ENCODE measurements around the gene YDJC. TPM values are rescaled to one million over a fixed set of nuclear protein-coding genes. Genes with fewer than 3 reads are reported as not detected.

Gene YDJC
- total and polyA plus RNA-seq, 9 of the 15 experiments (the other 6 are each of a cell fraction or from before 2014, with no cell fraction given) = 13.5 to 871 (median 164) TPM

- TF ChIP-seq POLR3A (IDR thresholded peaks at IDR 0.05; ENCODE audit: borderline replicate concordance, extremely low read depth, insufficient read depth, insufficient read length) = no peak
- TF ChIP-seq HDAC1 (IDR thresholded peaks at IDR 0.05) = no peak
- TF ChIP-seq WHSC1 (IDR thresholded peaks at IDR 0.05; ENCODE audit: low read length) = peak; percentile 69
- no peak for TF ChIP-seq GATA2 (CRISPR knock-in tag; IDR thresholded peaks at IDR 0.05)
- TF ChIP-seq ZNF785 (CRISPR knock-in tag; IDR thresholded peaks at IDR 0.05) = 0 out of 2 replicates have a peak, but pooled peaks have one; percentile 22
- TF ChIP-seq E2F6 (IDR thresholded peaks at IDR 0.05; ENCODE audit: borderline replicate concordance in 1 of 2, extremely low read depth in 1 of 2, insufficient read depth in 1 of 2, insufficient read length in 1 of 2, low read depth in 1 of 2, low read length in 1 of 2, poor library complexity in 1 of 2, severe bottlenecking in 1 of 2) = no peak
- TF ChIP-seq ATF2 (CRISPR knock-in tag; IDR thresholded peaks at IDR 0.05) = 0 out of 2 replicates have a peak, but pooled peaks have one; percentile 15
- peak; percentile 69; the same call in 1 of the 2 replicates for TF ChIP-seq TCF15 (CRISPR knock-in tag; IDR thresholded peaks at IDR 0.05)
- TF ChIP-seq ZNF589 (CRISPR knock-in tag; IDR thresholded peaks at IDR 0.05; ENCODE audit: low read depth) = peak; percentile 21; the same call in 1 of the 2 replicates
- TF ChIP-seq ZNF778 (CRISPR knock-in tag; IDR thresholded peaks at IDR 0.05) = 0 out of 2 replicates have a peak, but pooled peaks have one; percentile 79
- no peak for TF ChIP-seq TGIF2 (CRISPR knock-in tag; IDR thresholded peaks at IDR 0.05)
- TF ChIP-seq ELF4 (CRISPR knock-in tag; IDR thresholded peaks at IDR 0.05) = peak; percentile 57
- 0 out of 2 replicates have a peak, but pooled peaks have one; percentile 35 for TF ChIP-seq ARID4B (CRISPR knock-in tag; IDR thresholded peaks at IDR 0.05)
- TF ChIP-seq ZNF174 (CRISPR knock-in tag; IDR thresholded peaks at IDR 0.05) = 0 out of 2 replicates have a peak, but pooled peaks have one; percentile 71
- TF ChIP-seq HOXB6 (CRISPR knock-in tag; IDR thresholded peaks at IDR 0.05; ENCODE audit: borderline replicate concordance) = no peak
- no peak for TF ChIP-seq ZNF586 (CRISPR knock-in tag; conservative IDR thresholded peaks at IDR 0.05)
- peak; percentile 75; the same call in 1 of the 2 replicates for TF ChIP-seq THRB (CRISPR knock-in tag; conservative IDR thresholded peaks at IDR 0.05)
- peak; percentile 15; the same call in 1 of the 2 replicates for TF ChIP-seq ZNF143 (CRISPR knock-in tag; IDR thresholded peaks at IDR 0.05)
Observed at GRCh38 chr22:21613553-21614233, 16.1 kb downstream of the YDJC start (continued).

All from K562 (cell line).